HEK293 (cell line): Measurements from ENCODE around the gene FA2H.

Experiments used
- CTCF ChIP-seq: fragments of 450-650 bp; formaldehyde crosslinking; IDR thresholded peaks from 2 replicates; pipeline ENCODE4 v1.5.1; 2016; ENCODE audit warnings: missing biosample characterization, missing genetic modification characterization
- KLF7 ChIP-seq: fragments of 450-650 bp; formaldehyde crosslinking; IDR thresholded peaks from 2 replicates; pipeline ENCODE4 v1.5.1; 2016; ENCODE audit warnings: missing biosample characterization, missing genetic modification characterization, borderline replicate concordance
- MZF1 ChIP-seq: fragments of 450-650 bp; formaldehyde crosslinking; IDR thresholded peaks from 2 replicates; pipeline ENCODE4 v1.5.1; 2017; ENCODE audit warnings: missing biosample characterization, missing genetic modification characterization, borderline replicate concordance
- TCF7L2 ChIP-seq: IDR thresholded peaks from 2 replicates; pipeline ENCODE4 v1.6.1; 2011; ENCODE audit warnings: low read depth, mild to moderate bottlenecking, inconsistent platforms, low read length, moderate library complexity, borderline replicate concordance
- ZBTB20 ChIP-seq: fragments of 450-650 bp; formaldehyde crosslinking; IDR thresholded peaks from 2 replicates; pipeline ENCODE4 v1.5.1; 2016; ENCODE audit warnings: missing biosample characterization, missing genetic modification characterization
- ZNF585B ChIP-seq: fragments of 450-650 bp; formaldehyde crosslinking; IDR thresholded peaks from 2 replicates; pipeline ENCODE4 v1.5.1; 2016; ENCODE audit warnings: missing biosample characterization, missing genetic modification characterization
- TF ChIP-seq, protein P1 (sequence below): fragments of 450-650 bp; formaldehyde crosslinking; optimal IDR thresholded peaks from 2 replicates; pipeline ENCODE3; 2016; ENCODE audit warnings: missing biosample characterization, mild to moderate bottlenecking, missing genetic modification characterization

DNA sequence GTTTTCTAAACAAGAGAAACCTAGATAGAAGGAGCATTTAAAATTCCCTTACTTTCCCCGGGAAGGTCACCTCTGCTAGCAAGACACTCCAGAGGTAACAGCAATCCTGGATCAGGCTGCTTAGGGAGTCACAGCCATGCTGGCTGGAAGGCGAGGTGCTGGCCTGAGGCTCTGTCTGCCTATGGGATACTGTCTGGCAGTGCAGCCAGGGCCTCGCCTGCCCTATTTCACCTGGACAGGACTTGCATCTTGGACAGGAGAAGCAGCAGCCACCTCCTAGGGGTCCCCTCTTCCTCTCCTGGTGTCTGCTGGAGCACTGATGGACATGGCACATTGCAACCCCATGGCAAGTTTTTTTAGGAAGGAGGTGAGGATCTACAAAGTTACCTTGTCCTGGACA, 15.1 kb downstream of the FA2H start:
- TF ChIP-seq ZBTB20 (tag by site-specific recombination) (no peak), CTCF (tag by site-specific recombination) (no peak), TCF7L2 (no peak), ZNF585B (tag by site-specific recombination) (no peak), KLF7 (tag by site-specific recombination) (no peak), MZF1 (tag by site-specific recombination) (no peak)
- TF ChIP-seq, protein P1, sequence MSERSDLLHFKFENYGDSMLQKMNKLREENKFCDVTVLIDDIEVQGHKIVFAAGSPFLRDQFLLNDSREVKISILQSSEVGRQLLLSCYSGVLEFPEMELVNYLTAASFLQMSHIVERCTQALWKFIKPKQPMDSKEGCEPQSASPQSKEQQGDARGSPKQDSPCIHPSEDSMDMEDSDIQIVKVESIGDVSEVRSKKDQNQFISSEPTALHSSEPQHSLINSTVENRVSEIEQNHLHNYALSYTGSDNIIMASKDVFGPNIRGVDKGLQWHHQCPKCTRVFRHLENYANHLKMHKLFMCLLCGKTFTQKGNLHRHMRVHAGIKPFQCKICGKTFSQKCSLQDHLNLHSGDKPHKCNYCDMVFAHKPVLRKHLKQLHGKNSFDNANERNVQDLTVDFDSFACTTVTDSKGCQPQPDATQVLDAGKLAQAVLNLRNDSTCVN (tag by site-specific recombination): no peak
